K562 (cell line): ENCODE data around the gene PDZD2. TPM values are rescaled to one million over a fixed set of nuclear protein-coding genes. Genes with fewer than 3 reads are reported as not detected.

ENCODE experiments used
- E2F4 ChIP-seq: sonication (generic); formaldehyde crosslinking; IDR thresholded peaks from 2 replicates; pipeline ENCODE4 v1.8.0; 2022; ENCODE audit warnings: mild to moderate bottlenecking, low read depth, missing genetic modification reagents
- HDAC1 ChIP-seq, 2 experiments: fragments of 450-650 bp; IDR thresholded peaks; 2 replicates each; pipeline ENCODE4 v1.6.1; 2016 to 2017; ENCODE audit warnings: inconsistent platforms in 1 of 2, mild to moderate bottlenecking in 1 of 2, moderate library complexity in 1 of 2
- HDAC2 ChIP-seq: fragments of 450-650 bp; IDR thresholded peaks from 2 replicates; pipeline ENCODE4 v1.6.1; 2016; ENCODE audit warnings: mild to moderate bottlenecking
- REST ChIP-seq, 2 experiments: fragments of 450-650 bp; formaldehyde crosslinking in 1 of 2; IDR thresholded peaks; 2 replicates each; pipeline versions ENCODE4 v1.4.0 to v1.6.1; 2014 to 2020; ENCODE audit warnings: mild to moderate bottlenecking in 2 of 2, borderline replicate concordance in 1 of 2, low read depth in 1 of 2
- polyA plus RNA-seq, 8 experiments: library from polyadenylated mRNA; depleted of rRNA in 4 of 8; stranded (reverse) in 5 of 8; unstranded in 3 of 8; fragments of >200 nt; fragmentation: Nextera tagmentation in 2 of 8; fragmentation: Illumina TruSeq in 1 of 8; extraction: Ambion mirVana in 2 of 8; extraction: Trizol in 1 of 8; gene quantifications; 2 replicates each; pipeline versions ENCODE4 v1.2.1 to v1.2.3, GENCODE V29; 2011 to 2014; ENCODE audit warnings: inconsistent platforms in 1 of 8, missing spikeins in 1 of 8
- total RNA-seq, 7 experiments: library from RNA; depleted of rRNA in 6 of 7; stranded (reverse); fragments of >200 nt in 6 of 7; fragmentation: Illumina TruSeq in 2 of 7; extraction: Trizol in 2 of 7; gene quantifications; 2 replicates each; pipeline versions ENCODE4 v1.2.1 to v1.2.3, GENCODE V29; 2011 to 2021; ENCODE audit warnings: low replicate concordance in 1 of 7

PDZD2 gene
- total and polyA plus RNA-seq, 9 of the 15 experiments (the other 6 are each of a cell fraction or from before 2014, with no cell fraction given): 0.02 to 0.08 (median 0.04) TPM; not detected in 6

- no peak for TF ChIP-seq REST (IDR thresholded peaks at IDR 0.05; ENCODE audit: borderline replicate concordance)
- no peak for TF ChIP-seq REST (CRISPR knock-in tag; IDR thresholded peaks at IDR 0.05; ENCODE audit: low read depth)
- TF ChIP-seq HDAC1 (IDR thresholded peaks at IDR 0.05): no peak
- no peak for TF ChIP-seq HDAC2
- no peak for TF ChIP-seq E2F4 (CRISPR knock-in tag)
Observed at GRCh38 chr5:31992377-31992776, 353.4 kb downstream of the PDZD2 start (continued).
